PC-3 (cell line): ENCODE results near the gene PLA2G3. TPM values are rescaled to one million over a fixed set of nuclear protein-coding genes. Genes with fewer than 3 reads are reported as not detected.

ENCODE experiments used
- ATAC-seq: fragments of 200-7000 bp; cut with Tn5 transposase; 2 replicates; pipeline ENCODE4 v1.9.1; 2020; ENCODE audit warnings: mild to moderate bottlenecking, moderate library complexity
- BruUV-seq: library from RNA; stranded (reverse); fragments of 400-500 nt; replicated peaks from 2 replicates; lab custom pipeline; 2021; lab: Mats Ljungman, UMichigan
- CTCF ChIA-PET: fragments of 300-600 bp; sonication (Branson Sonifier 250); formaldehyde crosslinking; loops from one replicate; lab custom pipeline; 2022; ENCODE audit warnings: antibody characterized with exemption; lab: Charles Lee
- POLR2A ChIA-PET: fragments of 300-600 bp; sonication (Branson Sonifier 250); formaldehyde crosslinking; loops from one replicate; lab custom pipeline; 2022; ENCODE audit warnings: antibody characterized with exemption; ENCODE audit not compliant: unreplicated experiment; lab: Charles Lee
- DNase-seq: peaks from one replicate; pipeline ENCODE4 v3.0.0-alpha.2; 2015
- H2AFZ ChIP-seq: fragments of 300-600 bp; sonication (generic); 2 replicates; pipeline ENCODE4 v1.6.0; 2016; ENCODE audit warnings: antibody characterized with exemption, low read length
- H3F3A ChIP-seq: fragments of 300-600 bp; sonication (generic); one replicate; pipeline ENCODE4 v1.6.0; 2017; ENCODE audit warnings: antibody characterized with exemption, low read length, control low read depth, mild to moderate bottlenecking; ENCODE audit not compliant: unreplicated experiment
- H3K27ac ChIP-seq: fragments of 300-600 bp; sonication (generic); 2 replicates; pipeline ENCODE4 v1.5.1; 2016; ENCODE audit warnings: mild to moderate bottlenecking, low read length
- H3K27me3 ChIP-seq: fragments of 300-600 bp; sonication (generic); 2 replicates; pipeline ENCODE4 v1.6.1; 2016; ENCODE audit warnings: low read length, mixed read lengths
- H3K36me3 ChIP-seq: fragments of 300-600 bp; sonication (generic); 2 replicates; pipeline ENCODE4 v1.6.1; 2016; ENCODE audit warnings: low read depth, mixed run types, low read length, mixed read lengths
- H3K4me1 ChIP-seq: fragments of 300-600 bp; sonication (generic); 2 replicates; pipeline ENCODE4 v1.5.1; 2016; ENCODE audit warnings: low read length; ENCODE audit not compliant: insufficient read depth
- H3K4me2 ChIP-seq: fragments of 300-600 bp; sonication (generic); 2 replicates; pipeline ENCODE4 v1.6.0; 2016; ENCODE audit warnings: low read length
- H3K4me3 ChIP-seq: fragments of 300-600 bp; sonication (generic); 2 replicates; pipeline ENCODE4 v1.5.1; 2016; ENCODE audit warnings: mild to moderate bottlenecking, low read length, mixed read lengths
- H3K79me2 ChIP-seq: fragments of 300-600 bp; sonication (generic); 2 replicates; pipeline ENCODE4 v1.6.1; 2017; ENCODE audit warnings: low read length, mixed read lengths
- H3K9ac ChIP-seq: fragments of 300-600 bp; sonication (generic); 2 replicates; pipeline ENCODE4 v1.6.0; 2016; ENCODE audit warnings: mild to moderate bottlenecking, low read length
- H3K9me2 ChIP-seq: fragments of 300-600 bp; sonication (generic); replicated peaks from 2 replicates; pipeline ENCODE4 v1.6.1; 2016; ENCODE audit warnings: mixed run types, low read length, mixed read lengths
- H3K9me3 ChIP-seq: fragments of 300-600 bp; sonication (generic); 2 replicates; pipeline ENCODE4 v1.6.1; 2016; ENCODE audit warnings: low read length, mixed read lengths
- H4K20me1 ChIP-seq: fragments of 300-600 bp; sonication (generic); 2 replicates; pipeline ENCODE4 v1.6.1; 2016; ENCODE audit warnings: low read length, mixed read lengths
- CTCF ChIP-seq: fragments of 300-600 bp; sonication (generic); conservative IDR thresholded peaks from 2 replicates; pipeline ENCODE4 v1.5.1; 2017; ENCODE audit warnings: antibody characterized with exemption, low read depth, mild to moderate bottlenecking, low read length
- EZH2 ChIP-seq: fragments of 300-600 bp; sonication (generic); IDR thresholded peaks from one replicate; pipeline ENCODE4 v1.6.1; 2017; ENCODE audit warnings: antibody characterized with exemption, mild to moderate bottlenecking, low read length; ENCODE audit not compliant: unreplicated experiment
- EZH2phosphoT487 ChIP-seq: fragments of 300-600 bp; sonication (generic); IDR thresholded peaks from 2 replicates; pipeline ENCODE4 v1.6.1; 2018; ENCODE audit warnings: mild to moderate bottlenecking, antibody characterized with exemption, low read length, borderline replicate concordance
- intact Hi-C: fragments of 100-400 bp; cut with micrococcal nuclease; formaldehyde crosslinking; loops from 2 replicates; pipeline ENCODE4 v1.9.0; 2023
- total RNA-seq: library from RNA; depleted of rRNA; stranded (reverse); fragments of >200 nt; gene quantifications from 2 replicates; pipeline ENCODE4 v1.2.3, GENCODE V29; 2014

The PLA2G3 gene
- total RNA-seq, 1 experiment from 2014 or later, result not detected

DNA sequence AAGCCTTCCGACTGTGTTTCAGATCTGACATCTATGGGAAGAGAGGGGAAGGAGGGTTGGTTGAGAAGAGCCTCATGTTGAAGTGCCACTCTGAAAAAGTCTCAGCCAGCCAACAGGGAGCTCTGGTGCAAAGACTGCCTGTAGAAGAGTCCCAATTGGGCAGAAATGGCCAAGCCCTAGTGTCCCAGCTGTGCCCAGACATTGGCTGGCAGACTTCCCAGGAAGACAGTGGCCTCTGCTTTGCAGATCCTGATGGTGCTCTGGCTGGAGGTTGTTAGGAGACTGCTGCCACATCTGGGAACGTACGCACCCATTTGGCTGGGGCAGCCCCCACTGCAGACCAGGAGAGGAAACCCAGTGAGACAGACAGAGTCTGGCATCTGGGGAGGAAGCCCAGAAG is 3.2 kb upstream of the PLA2G3 start:
- POLR2A ChIA-PET, result no interaction called here
- Histone ChIP-seq H3K4me3 (no peak overlapping the region), H3K9me3 (no peaks in the 10 kb centered on the region), H3K27ac (no peak overlapping the region), H3K9me2 (no peaks in the 10 kb centered on the region), H3F3A (no peaks in the 10 kb centered on the region), H3K4me2 (no peak overlapping the region), H3K36me3 (no peaks in the 10 kb centered on the region), H2AFZ (no peak overlapping the region), H3K27me3 (no peaks in the 10 kb centered on the region), H3K9ac (no peak overlapping the region), H3K79me2 (no peaks in the 10 kb centered on the region), H3K4me1 (no peaks in the 10 kb centered on the region), H4K20me1 (no peaks in the 10 kb centered on the region)
- DNase-seq (no peak), ATAC-seq (no peak)
- intact Hi-C loops, result no loop called here
- CTCF ChIA-PET, result interaction anchor here (1.1 kb wide), 1 partner anchor 36 kb away, joined by 3 read pairs; the partner anchor contains the start of gene SELENOM
- TF ChIP-seq EZH2phosphoT487, result no peak
- no TSS peak for BruUV-seq

GRCh38 chr22:31143038-31143437 is 2.7 kb upstream of the PLA2G3 start:
- H3F3A ChIP-seq, result no peaks in the 10 kb centered on the region
- H3K27ac ChIP-seq, result no peak overlapping the region
- CTCF ChIA-PET, result no interaction called here
- ATAC-seq, result no peak
- intact Hi-C loops, result no loop called here
- no peaks in the 10 kb centered on the region for H3K36me3 ChIP-seq
- no peaks in the 10 kb centered on the region for H3K9me3 ChIP-seq
- DNase-seq, result no peak
- H3K9me2 ChIP-seq, result no peaks in the 10 kb centered on the region
- no peaks in the 10 kb centered on the region for H3K79me2 ChIP-seq
- no TSS peak for BruUV-seq
- no peak overlapping the region for H2AFZ ChIP-seq
- H3K27me3 ChIP-seq, result no peaks in the 10 kb centered on the region
- no peak overlapping the region for H3K9ac ChIP-seq
- no peak overlapping the region for H3K4me3 ChIP-seq
- no peaks in the 10 kb centered on the region for H3K4me1 ChIP-seq
- no peak for TF ChIP-seq EZH2phosphoT487
- TF ChIP-seq EZH2, result no peak
- TF ChIP-seq CTCF, result no peak
- H4K20me1 ChIP-seq, result no peaks in the 10 kb centered on the region
- POLR2A ChIA-PET, result no interaction called here
- no peak overlapping the region for H3K4me2 ChIP-seq

- DNase-seq, result no peak
Measured at GRCh38 chr22:31142285-31142684, 2.0 kb upstream of the PLA2G3 start.

More at GRCh38 chr22:31142285-31142684, 2.0 kb upstream of the PLA2G3 start:
- Histone ChIP-seq H3K4me2 (no peak overlapping the region), H3K79me2 (no peaks in the 10 kb centered on the region), H3K36me3 (no peaks in the 10 kb centered on the region), H3K27me3 (no peaks in the 10 kb centered on the region), H4K20me1 (no peaks in the 10 kb centered on the region), H3K9me2 (no peaks in the 10 kb centered on the region), H2AFZ (no peak overlapping the region), H3K9ac (no peak overlapping the region), H3F3A (no peaks in the 10 kb centered on the region), H3K27ac (no peak overlapping the region), H3K4me3 (no peak overlapping the region), H3K4me1 (no peaks in the 10 kb centered on the region), H3K9me3 (no peaks in the 10 kb centered on the region)
- ChIA-PET POLR2A (no interaction called here), CTCF (no interaction called here)
- intact Hi-C loops, result no loop called here
- no TSS peak for BruUV-seq
- no peak for ATAC-seq
- TF ChIP-seq EZH2 (no peak), EZH2phosphoT487 (no peak), CTCF (no peak)
